Epithelial cell of esophagus (primary cell): Measurements from ENCODE around the gene MTA1.

Source experiments
- DNase-seq: peaks from one replicate; pipeline ENCODE4 v3.0.0; 2010; ENCODE audit warnings: low read depth
- H3K4me3 ChIP-seq: 2 replicates; pipeline ENCODE4 v1.5.1; 2011; ENCODE audit warnings: mild to moderate bottlenecking, low read length, control low read depth
- TF ChIP-seq, protein P1 (sequence below): IDR thresholded peaks from 2 replicates; pipeline ENCODE4 v1.5.1; 2011; ENCODE audit warnings: low read depth, mild to moderate bottlenecking, low read length, control low read depth, inconsistent platforms; ENCODE audit not compliant: insufficient read depth; ENCODE audit errors: missing control alignments

Gene MTA1

DNA sequence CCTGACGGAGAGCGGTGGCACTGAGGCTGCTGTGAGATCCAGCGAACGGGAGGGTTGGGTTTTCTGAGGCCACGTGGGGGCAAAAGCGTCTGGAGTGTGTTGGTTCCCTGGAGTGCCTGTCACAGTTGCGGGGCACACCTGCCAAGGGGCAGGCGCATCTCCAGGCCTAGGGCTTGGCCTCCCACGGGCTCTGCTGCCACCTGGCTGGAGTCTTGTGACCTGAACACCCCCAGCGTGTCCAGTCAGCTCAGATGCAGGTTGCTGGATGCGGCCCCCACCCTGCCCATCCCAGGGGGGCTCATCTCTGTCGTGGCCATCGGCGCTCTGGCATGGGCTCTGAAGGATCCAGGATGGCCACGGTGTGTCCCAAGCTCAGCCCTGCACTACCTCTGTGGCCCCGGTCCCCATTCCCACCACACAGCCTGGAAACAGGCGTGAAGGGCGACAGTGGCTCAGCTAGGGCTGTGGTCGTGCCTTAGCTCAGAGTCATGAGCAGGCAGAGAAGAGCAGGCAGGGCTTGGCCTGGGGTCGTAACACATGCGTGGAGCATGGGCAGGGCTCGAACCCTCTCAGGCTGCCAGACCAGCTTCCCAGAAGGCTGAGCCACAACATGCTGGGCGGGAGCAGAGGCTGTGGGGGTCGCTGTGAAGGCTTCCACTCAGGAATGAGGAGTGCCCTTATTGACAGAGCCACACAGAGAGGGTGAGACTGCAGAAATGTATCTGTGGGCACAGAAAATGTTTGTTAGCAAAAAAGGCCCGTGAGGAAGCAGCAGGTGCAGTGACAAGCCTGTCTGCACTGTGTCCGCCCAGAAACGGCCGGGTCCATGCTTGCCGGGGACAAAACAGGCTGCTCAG, 31.5 kb downstream of the MTA1 start:
- TF ChIP-seq, protein P1, sequence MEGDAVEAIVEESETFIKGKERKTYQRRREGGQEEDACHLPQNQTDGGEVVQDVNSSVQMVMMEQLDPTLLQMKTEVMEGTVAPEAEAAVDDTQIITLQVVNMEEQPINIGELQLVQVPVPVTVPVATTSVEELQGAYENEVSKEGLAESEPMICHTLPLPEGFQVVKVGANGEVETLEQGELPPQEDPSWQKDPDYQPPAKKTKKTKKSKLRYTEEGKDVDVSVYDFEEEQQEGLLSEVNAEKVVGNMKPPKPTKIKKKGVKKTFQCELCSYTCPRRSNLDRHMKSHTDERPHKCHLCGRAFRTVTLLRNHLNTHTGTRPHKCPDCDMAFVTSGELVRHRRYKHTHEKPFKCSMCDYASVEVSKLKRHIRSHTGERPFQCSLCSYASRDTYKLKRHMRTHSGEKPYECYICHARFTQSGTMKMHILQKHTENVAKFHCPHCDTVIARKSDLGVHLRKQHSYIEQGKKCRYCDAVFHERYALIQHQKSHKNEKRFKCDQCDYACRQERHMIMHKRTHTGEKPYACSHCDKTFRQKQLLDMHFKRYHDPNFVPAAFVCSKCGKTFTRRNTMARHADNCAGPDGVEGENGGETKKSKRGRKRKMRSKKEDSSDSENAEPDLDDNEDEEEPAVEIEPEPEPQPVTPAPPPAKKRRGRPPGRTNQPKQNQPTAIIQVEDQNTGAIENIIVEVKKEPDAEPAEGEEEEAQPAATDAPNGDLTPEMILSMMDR: no peak
- DNase-seq: no peak

GRCh38 chr14:105452963-105453362, 33.3 kb downstream of the MTA1 start:
- H3K4me3 ChIP-seq: no peak overlapping the region
- TF ChIP-seq, protein P1: no peak
- no peak for DNase-seq

More for the DNA sequence above, 31.5 kb downstream of the MTA1 start:
- no peak overlapping the region for H3K4me3 ChIP-seq

- TF ChIP-seq, protein P1: no peak
- H3K4me3 ChIP-seq: no peak overlapping the region
- DNase-seq: no peak
Measured at GRCh38 chr14:105453847-105454246, 34.2 kb downstream of the MTA1 start.

- H3K4me3 ChIP-seq: no peak overlapping the region
- TF ChIP-seq, protein P1: no peak
- DNase-seq: no peak
Measured at GRCh38 chr14:105455086-105455640, 35.5 kb downstream of the MTA1 start.

DNA sequence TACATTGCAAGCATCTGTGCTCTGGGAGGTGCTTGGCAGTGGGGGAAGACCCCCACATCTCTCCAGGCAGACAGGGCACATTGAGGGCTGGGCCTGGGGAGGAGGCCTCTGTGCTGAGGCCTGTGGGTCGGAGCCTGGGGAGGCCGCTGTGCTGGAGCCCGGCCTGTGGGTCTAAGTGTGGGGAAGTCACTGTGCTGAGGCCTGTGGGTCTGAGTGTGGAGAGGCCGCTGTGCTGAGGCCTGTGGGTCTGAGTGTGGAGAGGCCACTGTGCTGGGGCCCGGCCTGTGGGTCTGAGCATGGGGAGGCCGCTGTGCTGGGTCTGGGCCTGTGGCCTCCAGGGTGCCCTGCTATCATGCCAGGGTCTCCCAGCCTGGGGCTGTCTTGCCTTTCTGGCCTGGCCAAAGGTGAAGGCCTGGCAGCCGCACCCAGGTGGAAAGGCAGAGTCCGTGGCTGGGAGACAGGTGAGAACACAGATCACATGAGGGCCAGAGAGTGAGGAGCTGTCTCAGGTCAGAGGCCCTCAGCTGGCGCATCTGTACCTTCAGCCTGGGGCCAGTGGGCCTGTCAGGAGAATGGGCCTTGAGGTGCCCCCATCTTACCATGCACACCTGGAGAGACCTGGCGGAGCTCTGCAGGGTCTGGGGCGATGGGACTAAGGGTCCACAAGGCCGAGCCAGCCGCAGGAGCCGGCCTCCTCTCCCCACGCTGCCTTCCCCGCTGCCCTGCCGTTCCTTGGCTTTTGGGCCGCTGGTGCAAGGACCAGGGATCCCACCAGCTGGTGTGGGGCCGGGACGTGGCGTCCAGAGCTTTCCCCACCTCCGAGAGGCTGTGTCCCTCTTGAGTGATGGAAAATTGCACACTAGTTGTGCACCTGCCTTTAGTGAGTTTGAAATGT, 36.4 kb downstream of the MTA1 start:
- TF ChIP-seq, protein P1: no peak
- no peak for DNase-seq

GRCh38 chr14:105456736-105457617, 37.4 kb downstream of the MTA1 start:
- DNase-seq: no peak
- TF ChIP-seq, protein P1: no peak
- no peak overlapping the region for H3K4me3 ChIP-seq

More for the DNA sequence above, 36.4 kb downstream of the MTA1 start:
- H3K4me3 ChIP-seq: no peak overlapping the region
